ENCODE results near the gene PPARG. TPM values are rescaled to one million over a fixed set of nuclear protein-coding genes. Genes with fewer than 3 reads are reported as not detected.

PPARG gene
- total and polyA plus RNA-seq, 2 of the 13 experiments (the other 11 are each of a cell fraction or from before 2014, with no cell fraction given) = 13.9 to 58.3 TPM

GRCh38 chr3:12270976-12271375, 17.9 kb upstream of the PPARG start:
- Histone ChIP-seq H2AFZ (ENCODE audit: low read length) (no peak overlapping the region), H3K9ac (ENCODE audit: insufficient read depth, low read depth, low read length) (no peak overlapping the region), H3K27me3 (ENCODE audit: control insufficient read depth in 1 of 2, insufficient read depth in 2 of 2, low read length in 2 of 2) (peaks cover 0 to 6% of the 10 kb centered on the region in 2 experiments; a peak in 1 of 5 replicates), H3K4me2 (ENCODE audit: low read depth, low read length) (no peak overlapping the region), H3K27ac (ENCODE audit: extremely low read length, insufficient read depth, low read length) (no peak overlapping the region), H4K20me1 (ENCODE audit: insufficient read depth, low read length) (no peaks in the 10 kb centered on the region), H3K4me1 (ENCODE audit: insufficient read depth, low read length) (peaks cover 10% of the 10 kb centered on the region), H3K4me3 (replicated peaks in 1 of 3; ENCODE audit: insufficient read depth in 1 of 3, low read depth in 2 of 3, low read length in 3 of 3) (no peak overlapping the region), H3K79me2 (ENCODE audit: insufficient read depth, low read length) (no peaks in the 10 kb centered on the region), H3K9me3 (ENCODE audit: low read length) (no peaks in the 10 kb centered on the region), H3K36me3 (replicated peaks in 1 of 2; ENCODE audit: control insufficient read depth in 1 of 2, insufficient read depth in 2 of 2, low read length in 2 of 2) (no peaks in the 10 kb centered on the region)
- TF ChIP-seq IRF9 (CRISPR knock-in tag; IDR thresholded peaks at IDR 0.05; ENCODE audit: borderline replicate concordance) (no peak), GFI1 (CRISPR knock-in tag; IDR thresholded peaks at IDR 0.05; ENCODE audit: borderline replicate concordance) (no peak), ZNF33A (CRISPR knock-in tag; IDR thresholded peaks at IDR 0.05; ENCODE audit: borderline replicate concordance) (no peak), KAT8 (CRISPR knock-in tag; IDR thresholded peaks at IDR 0.05) (no peak), ZSCAN5A (CRISPR knock-in tag; IDR thresholded peaks at IDR 0.05; ENCODE audit: borderline replicate concordance) (no peak), CBX2 (IDR thresholded peaks at IDR 0.05; ENCODE audit: low read depth, low read length) (no peak), CBX2 (CRISPR knock-in tag; IDR thresholded peaks at IDR 0.05; ENCODE audit: low read depth) (no peak), POLR2G (IDR thresholded peaks at IDR 0.05; ENCODE audit: low read depth, low read length) (no peak), CAMTA2 (CRISPR knock-in tag; IDR thresholded peaks at IDR 0.05; ENCODE audit: borderline replicate concordance) (no peak), SALL2 (CRISPR knock-in tag; IDR thresholded peaks at IDR 0.05) (no peak), TBX2 (CRISPR knock-in tag; IDR thresholded peaks at IDR 0.05; ENCODE audit: borderline replicate concordance) (no peak), PHF8 (CRISPR knock-in tag; IDR thresholded peaks at IDR 0.05) (no peak), ZC3H13 (CRISPR knock-in tag; IDR thresholded peaks at IDR 0.05) (no peak), ZNF207 (IDR thresholded peaks at IDR 0.05; ENCODE audit: borderline replicate concordance) (no peak), POGZ (CRISPR knock-in tag; IDR thresholded peaks at IDR 0.05) (no peak), ZKSCAN8 (CRISPR knock-in tag; IDR thresholded peaks at IDR 0.05; ENCODE audit: borderline replicate concordance) (no peak), TBL1XR1 (IDR thresholded peaks at IDR 0.05; ENCODE audit: borderline replicate concordance, low read length, partially characterized antibody) (no peak)
- TF ChIP-seq, protein P1, sequence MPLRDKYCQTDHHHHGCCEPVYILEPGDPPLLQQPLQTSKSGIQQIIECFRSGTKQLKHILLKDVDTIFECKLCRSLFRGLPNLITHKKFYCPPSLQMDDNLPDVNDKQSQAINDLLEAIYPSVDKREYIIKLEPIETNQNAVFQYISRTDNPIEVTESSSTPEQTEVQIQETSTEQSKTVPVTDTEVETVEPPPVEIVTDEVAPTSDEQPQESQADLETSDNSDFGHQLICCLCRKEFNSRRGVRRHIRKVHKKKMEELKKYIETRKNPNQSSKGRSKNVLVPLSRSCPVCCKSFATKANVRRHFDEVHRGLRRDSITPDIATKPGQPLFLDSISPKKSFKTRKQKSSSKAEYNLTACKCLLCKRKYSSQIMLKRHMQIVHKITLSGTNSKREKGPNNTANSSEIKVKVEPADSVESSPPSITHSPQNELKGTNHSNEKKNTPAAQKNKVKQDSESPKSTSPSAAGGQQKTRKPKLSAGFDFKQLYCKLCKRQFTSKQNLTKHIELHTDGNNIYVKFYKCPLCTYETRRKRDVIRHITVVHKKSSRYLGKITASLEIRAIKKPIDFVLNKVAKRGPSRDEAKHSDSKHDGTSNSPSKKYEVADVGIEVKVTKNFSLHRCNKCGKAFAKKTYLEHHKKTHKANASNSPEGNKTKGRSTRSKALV (CRISPR knock-in tag; IDR thresholded peaks at IDR 0.05) = no peak
- TF ChIP-seq, protein P2, sequence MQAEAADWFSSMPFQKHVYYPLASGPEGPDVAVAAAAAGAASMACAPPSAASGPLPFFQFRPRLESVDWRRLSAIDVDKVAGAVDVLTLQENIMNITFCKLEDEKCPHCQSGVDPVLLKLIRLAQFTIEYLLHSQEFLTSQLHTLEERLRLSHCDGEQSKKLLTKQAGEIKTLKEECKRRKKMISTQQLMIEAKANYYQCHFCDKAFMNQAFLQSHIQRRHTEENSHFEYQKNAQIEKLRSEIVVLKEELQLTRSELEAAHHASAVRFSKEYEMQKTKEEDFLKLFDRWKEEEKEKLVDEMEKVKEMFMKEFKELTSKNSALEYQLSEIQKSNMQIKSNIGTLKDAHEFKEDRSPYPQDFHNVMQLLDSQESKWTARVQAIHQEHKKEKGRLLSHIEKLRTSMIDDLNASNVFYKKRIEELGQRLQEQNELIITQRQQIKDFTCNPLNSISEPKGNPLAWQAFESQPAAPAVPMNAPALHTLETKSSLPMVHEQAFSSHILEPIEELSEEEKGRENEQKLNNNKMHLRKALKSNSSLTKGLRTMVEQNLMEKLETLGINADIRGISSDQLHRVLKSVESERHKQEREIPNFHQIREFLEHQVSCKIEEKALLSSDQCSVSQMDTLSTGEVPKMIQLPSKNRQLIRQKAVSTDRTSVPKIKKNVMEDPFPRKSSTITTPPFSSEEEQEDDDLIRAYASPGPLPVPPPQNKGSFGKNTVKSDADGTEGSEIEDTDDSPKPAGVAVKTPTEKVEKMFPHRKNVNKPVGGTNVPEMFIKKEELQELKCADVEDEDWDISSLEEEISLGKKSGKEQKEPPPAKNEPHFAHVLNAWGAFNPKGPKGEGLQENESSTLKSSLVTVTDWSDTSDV (CRISPR knock-in tag; IDR thresholded peaks at IDR 0.05) = no peak
- no peak for ATAC-seq
- DNase-seq (ENCODE audit: low spot score) = no peak
- intact Hi-C loops (cut with micrococcal nuclease; ENCODE audit: unreplicated experiment) (no loop called here), in situ Hi-C loops (cut with HindIII; ENCODE audit: extremely low pct_ligation_motif_present, low pct_unique_long_range_greater_than_20kb) (no loop called here)
- FAIRE-seq = no peak
- CTCF ChIA-PET (ENCODE audit: low intra/inter-chr PET ratio, low total read pairs) = no interaction called here
- WGBS (ENCODE audit: low lambda C conversion rate) = 49% methylated on average over 5 of the region's 5 CpGs
- BruUV-seq (replicated peaks) = no TSS peak
- POLR2A ChIA-PET = no interaction called here

Data from HepG2 (cell line).